ENCODE results near the gene RMDN2.

GRCh38 chr2:38037325-38037724, 112.2 kb downstream of the RMDN2 start:
- TF ChIP-seq CTCF (IDR thresholded peaks at IDR 0.05; ENCODE audit: insufficient read depth, low read depth, low read length), result no peak
- no peak for TF ChIP-seq EZH2 (IDR thresholded peaks at IDR 0.05; ENCODE audit: insufficient read depth, low read length)

Data from astrocyte (in vitro differentiated cells and primary cell).